Peyer's patch (tissue), 4 donors: ENCODE data around the gene CACTIN.

Experiments used
- POLR2A ChIP-seq, 2 donors: fragments of 450-650 bp; IDR thresholded peaks; one replicate each; pipeline ENCODE4 v1.5.1; 2017; ENCODE audit warnings: antibody characterized with exemption in 2 of 2, mild to moderate bottlenecking in 2 of 2, moderate library complexity in 2 of 2
- TF ChIP-seq, protein P1 (sequence below), 6 experiments: fragments of 450-650 bp in 4 of 6; fragments of 200-600 bp in 2 of 6; sonication (generic) in 1 of 6; IDR thresholded peaks; one replicate each; pipeline ENCODE4 v1.5.1; 2017 to 2019; ENCODE audit warnings: antibody characterized with exemption in 6 of 6, mild to moderate bottlenecking in 3 of 6, moderate library complexity in 1 of 6

DNA sequence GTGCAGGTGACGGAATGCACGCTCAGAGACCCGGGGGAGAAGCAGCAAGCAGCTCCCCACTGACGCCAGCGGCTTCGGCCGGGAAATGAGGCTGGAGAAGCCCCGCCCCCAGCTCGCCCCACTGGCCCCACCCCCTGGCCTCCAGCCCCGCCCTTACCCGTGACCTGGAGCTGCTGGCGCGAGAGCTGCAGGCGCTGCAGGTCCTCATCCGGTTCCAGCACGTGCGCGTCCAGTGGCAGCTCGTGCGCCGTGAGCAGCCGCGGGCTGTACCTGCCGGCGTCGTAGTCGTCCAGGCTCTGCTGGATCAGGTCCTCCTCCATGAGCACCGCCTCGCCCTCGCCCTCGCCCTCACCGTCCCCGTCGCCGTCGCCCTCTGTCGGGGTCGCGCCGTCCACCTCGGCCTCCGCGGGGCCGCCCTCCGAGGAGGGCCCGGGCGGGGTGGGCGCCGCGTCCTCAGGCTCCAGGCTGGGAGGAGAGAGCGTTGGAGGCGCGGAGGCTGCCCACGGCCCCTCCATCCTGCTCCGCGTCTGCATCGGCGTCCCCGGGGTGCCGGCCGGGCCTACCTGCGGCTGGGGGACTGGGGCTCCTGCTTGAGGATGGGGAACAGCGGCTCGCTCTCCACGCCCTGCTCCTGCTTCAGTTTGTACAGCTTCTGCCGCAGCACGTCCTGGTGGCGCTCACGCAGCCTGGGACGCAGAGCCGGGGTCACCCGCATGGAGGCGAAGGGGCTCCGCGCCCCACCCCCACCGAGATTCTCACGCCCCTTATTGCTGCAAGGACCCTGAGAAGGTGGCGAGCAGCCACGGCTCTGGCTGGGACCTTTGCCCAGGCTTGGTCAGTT lies 13.5 kb downstream of the CACTIN start:
- TF ChIP-seq, protein P1, sequence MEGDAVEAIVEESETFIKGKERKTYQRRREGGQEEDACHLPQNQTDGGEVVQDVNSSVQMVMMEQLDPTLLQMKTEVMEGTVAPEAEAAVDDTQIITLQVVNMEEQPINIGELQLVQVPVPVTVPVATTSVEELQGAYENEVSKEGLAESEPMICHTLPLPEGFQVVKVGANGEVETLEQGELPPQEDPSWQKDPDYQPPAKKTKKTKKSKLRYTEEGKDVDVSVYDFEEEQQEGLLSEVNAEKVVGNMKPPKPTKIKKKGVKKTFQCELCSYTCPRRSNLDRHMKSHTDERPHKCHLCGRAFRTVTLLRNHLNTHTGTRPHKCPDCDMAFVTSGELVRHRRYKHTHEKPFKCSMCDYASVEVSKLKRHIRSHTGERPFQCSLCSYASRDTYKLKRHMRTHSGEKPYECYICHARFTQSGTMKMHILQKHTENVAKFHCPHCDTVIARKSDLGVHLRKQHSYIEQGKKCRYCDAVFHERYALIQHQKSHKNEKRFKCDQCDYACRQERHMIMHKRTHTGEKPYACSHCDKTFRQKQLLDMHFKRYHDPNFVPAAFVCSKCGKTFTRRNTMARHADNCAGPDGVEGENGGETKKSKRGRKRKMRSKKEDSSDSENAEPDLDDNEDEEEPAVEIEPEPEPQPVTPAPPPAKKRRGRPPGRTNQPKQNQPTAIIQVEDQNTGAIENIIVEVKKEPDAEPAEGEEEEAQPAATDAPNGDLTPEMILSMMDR (IDR thresholded peaks at IDR 0.05): no peak
- TF ChIP-seq POLR2A (IDR thresholded peaks at IDR 0.05): no peak
